Liver (tissue), 9 donors: Measurements from ENCODE around the gene ZNF266. TPM values are rescaled to one million over a fixed set of nuclear protein-coding genes. Genes with fewer than 3 reads are reported as not detected.

Experiments
- DNase-seq: peaks from one replicate; pipeline ENCODE4 v3.0.0-alpha.2; 2017; ENCODE audit warnings: low spot score
- H3K27ac ChIP-seq, 2 donors: one replicate each; pipeline ENCODE4 v1.7.0; 2013; ENCODE audit warnings: inconsistent platforms in 2 of 2, low read length in 2 of 2, control low read depth in 1 of 2, low read depth in 1 of 2, mild to moderate bottlenecking in 1 of 2
- H3K27me3 ChIP-seq, 4 donors: one replicate each; pipeline versions ENCODE4 v1.6.1 to v1.7.0; 2013; ENCODE audit warnings: low read length in 3 of 4, inconsistent platforms in 1 of 4, mild to moderate bottlenecking in 1 of 4, moderate library complexity in 1 of 4; ENCODE audit not compliant: control insufficient read depth in 4 of 4, insufficient read depth in 4 of 4
- H3K36me3 ChIP-seq, 4 donors: one replicate each; pipeline versions ENCODE4 v1.6.1 to v1.7.0; 2013; ENCODE audit warnings: low read length in 3 of 4, mild to moderate bottlenecking in 3 of 4, low read depth in 1 of 4, moderate library complexity in 1 of 4; ENCODE audit not compliant: control insufficient read depth in 4 of 4, insufficient read depth in 3 of 4
- H3K4me1 ChIP-seq, 4 donors: one replicate each; pipeline versions ENCODE4 v1.6.1 to v1.7.0; 2013; ENCODE audit warnings: low read length in 3 of 4, mild to moderate bottlenecking in 3 of 4, moderate library complexity in 1 of 4; ENCODE audit not compliant: control insufficient read depth in 4 of 4, insufficient read depth in 4 of 4
- H3K4me3 ChIP-seq, 3 donors: one replicate each; pipeline versions ENCODE4 v1.6.1 to v1.7.0; 2013; ENCODE audit warnings: low read length in 3 of 3, control low read depth in 1 of 3, low read depth in 1 of 3, mild to moderate bottlenecking in 1 of 3
- H3K9ac ChIP-seq, 2 donors: one replicate each; pipeline ENCODE4 v1.7.0; 2013; ENCODE audit warnings: low read length in 2 of 2, mild to moderate bottlenecking in 2 of 2, moderate library complexity in 2 of 2, control low read depth in 1 of 2, low read depth in 1 of 2
- H3K9me3 ChIP-seq, 4 donors: one replicate each; pipeline versions ENCODE4 v1.6.1 to v1.7.0; 2013; ENCODE audit warnings: low read length in 3 of 4; ENCODE audit not compliant: control insufficient read depth in 4 of 4
- ATF3 ChIP-seq: IDR thresholded peaks from 2 replicates; pipeline ENCODE4 v1.6.1; 2016; ENCODE audit warnings: antibody characterized with exemption
- CTCF ChIP-seq: fragments of 150-350 bp; IDR thresholded peaks from 2 replicates; pipeline ENCODE4 v1.5.1; 2017; ENCODE audit warnings: improper control_type of control experiment, low read depth, low read length; ENCODE audit not compliant: missing input control
- EGR1 ChIP-seq, 2 donors: IDR thresholded peaks; 2 replicates each; pipeline ENCODE4 v1.6.1; 2016 to 2018; ENCODE audit warnings: antibody characterized with exemption in 2 of 2, low read depth in 2 of 2
- FOXA1 ChIP-seq: IDR thresholded peaks from 2 replicates; pipeline ENCODE4 v1.6.1; 2016; ENCODE audit warnings: antibody characterized with exemption
- FOXA2 ChIP-seq: IDR thresholded peaks from 2 replicates; pipeline ENCODE4 v1.6.1; 2016; ENCODE audit warnings: antibody characterized with exemption
- GABPA ChIP-seq, 2 donors: IDR thresholded peaks in 1 of 2; conservative IDR thresholded peaks in 1 of 2; 2 replicates each; pipeline ENCODE4 v1.6.1; 2016; ENCODE audit warnings: antibody characterized with exemption in 2 of 2, mild to moderate bottlenecking in 1 of 2, moderate library complexity in 1 of 2
- HNF4A ChIP-seq, 2 donors: conservative IDR thresholded peaks; 2 replicates each; pipeline ENCODE4 v1.6.1; 2016; ENCODE audit warnings: antibody characterized with exemption in 2 of 2, mild to moderate bottlenecking in 2 of 2
- HNF4G ChIP-seq: IDR thresholded peaks from 2 replicates; pipeline ENCODE4 v1.6.1; 2016; ENCODE audit warnings: antibody characterized with exemption
- JUND ChIP-seq, 2 donors: IDR thresholded peaks; 2 replicates each; pipeline ENCODE4 v1.6.1; 2016; ENCODE audit warnings: antibody characterized with exemption in 2 of 2
- MAX ChIP-seq: IDR thresholded peaks from 2 replicates; pipeline ENCODE4 v1.6.1; 2016; ENCODE audit warnings: antibody characterized with exemption
- NR2F2 ChIP-seq: IDR thresholded peaks from 2 replicates; pipeline ENCODE4 v1.6.1; 2016; ENCODE audit warnings: antibody characterized with exemption
- RAD21 ChIP-seq, 2 donors: IDR thresholded peaks; 2 replicates each; pipeline ENCODE4 v1.6.1; 2016; ENCODE audit warnings: antibody characterized with exemption in 2 of 2, mild to moderate bottlenecking in 2 of 2
- REST ChIP-seq: IDR thresholded peaks from 2 replicates; pipeline ENCODE4 v1.6.1; 2016; ENCODE audit warnings: antibody characterized with exemption, mild to moderate bottlenecking
- RXRA ChIP-seq, 2 donors: IDR thresholded peaks; 2 replicates each; pipeline ENCODE4 v1.6.1; 2017 to 2018; ENCODE audit warnings: antibody characterized with exemption in 2 of 2, mild to moderate bottlenecking in 1 of 2
- SP1 ChIP-seq: IDR thresholded peaks from 2 replicates; pipeline ENCODE4 v1.6.1; 2018; ENCODE audit warnings: antibody characterized with exemption, mild to moderate bottlenecking
- TAF1 ChIP-seq: conservative IDR thresholded peaks from 2 replicates; pipeline ENCODE4 v1.6.1; 2016; ENCODE audit warnings: antibody characterized with exemption, mild to moderate bottlenecking
- YY1 ChIP-seq: IDR thresholded peaks from 2 replicates; pipeline ENCODE4 v1.6.1; 2016; ENCODE audit warnings: antibody characterized with exemption, mild to moderate bottlenecking
- ZBTB33 ChIP-seq: IDR thresholded peaks from 2 replicates; pipeline ENCODE4 v1.6.1; 2016; ENCODE audit warnings: antibody characterized with exemption
- WGBS: extraction: QIAGEN DNeasy Blood & Tissue Kit; methylation state at CpG from one replicate; pipeline ENCODE4 v1.1.7; 2013; 5-methylcytosine and 5-hydroxymethylcytosine counted together
- polyA plus RNA-seq, 2 donors: library from polyadenylated mRNA; stranded (reverse) in 1 of 2; unstranded in 1 of 2; fragments of 200-250 nt in 1 of 2; fragments of >200 nt in 1 of 2; fragmentation: Nextera tagmentation in 1 of 2; extraction: Ambion mirVana in 1 of 2; gene quantifications; one replicate each; pipeline versions ENCODE4 v1.2.1 to v1.2.3, GENCODE V29; 2013 to 2015
- total RNA-seq, 2 donors: library from RNA; depleted of rRNA; stranded (reverse); fragments of >200 nt; gene quantifications; one replicate each; pipeline ENCODE4 v1.2.3, GENCODE V29; 2014
- donor health status: healthy.
- donor health status: healthy.
- donor health status: healthy.
- donor health status: healthy.
- donor health status: healthy.

Gene ZNF266
- total and polyA plus RNA-seq, 4 donors, result 3.2 to 14.1 (median 8.2) TPM

GRCh38 chr19:9436358-9436757, 985 bp upstream of the ZNF266 start:
- no peak for DNase-seq
- Histone ChIP-seq H3K4me3 (peak overlapping the region in 1 of 3 donors; percentile 81), H3K27ac (no peak overlapping the region), H3K9me3 (peaks cover 4 to 7% (median 4%) of the 10 kb centered on the region in 4 donors), H3K36me3 (peaks cover 0 to 13% (median 7%) of the 10 kb centered on the region in 4 donors), H3K4me1 (peaks cover 0 to 18% (median 9%) of the 10 kb centered on the region in 4 donors), H3K27me3 (no peaks in the 10 kb centered on the region), H3K9ac (no peak overlapping the region)
- WGBS, result 85% methylated on average over 4 of the region's 4 CpGs
- TF ChIP-seq NR2F2 (no peak), SP1 (no peak), ATF3 (no peak), ZBTB33 (no peak), RXRA (IDR thresholded peaks at IDR 0.05) (no peak), CTCF (no peak), RAD21 (IDR thresholded peaks at IDR 0.05) (no peak), FOXA2 (no peak), JUND (IDR thresholded peaks at IDR 0.05) (no peak), EGR1 (IDR thresholded peaks at IDR 0.05; ENCODE audit: low read depth in 2 of 2) (no peak), GABPA (IDR thresholded peaks at IDR 0.05 in 1 of 2, conservative IDR thresholded peaks at IDR 0.05 in 1 of 2) (no peak), FOXA1 (no peak), YY1 (no peak), HNF4G (no peak), HNF4A (conservative IDR thresholded peaks at IDR 0.05) (no peak), MAX (no peak), TAF1 (no peak), REST (no peak)
